Measurements from ENCODE around the gene MAGOH. TPM values are rescaled to one million over a fixed set of nuclear protein-coding genes. Genes with fewer than 3 reads are reported as not detected.
"Not testable (repeated sequence)": the region's sequence is repeated elsewhere in the genome, so short reads cannot be mapped to it uniquely, and the experiment has no call there.

The MAGOH gene
- total RNA-seq, 2 donors from 2014 or later, result 9.5 to 21.8 TPM

GRCh38 chr1:53284224-53285020, 46.1 kb upstream of the MAGOH start:
- Histone ChIP-seq H3K9me3 (no peaks in the 10 kb centered on the region), H3K27me3 (replicated peaks; ENCODE audit: insufficient read depth) (no peaks in the 10 kb centered on the region), H3K4me3 (no peak overlapping the region), H3K36me3 (peaks cover 2% of the 10 kb centered on the region), H3K4me1 (ENCODE audit: control insufficient read depth in 1 of 2, low read depth in 2 of 2) (no peaks in the 10 kb centered on the region), H3K27ac (no peak overlapping the region)
- ATAC-seq (ENCODE audit: insufficient number of reproducible peaks, low FRiP score, low read depth) (no peak), DNase-seq (ENCODE audit: low spot score) (no peak)
- TF ChIP-seq, protein P1, sequence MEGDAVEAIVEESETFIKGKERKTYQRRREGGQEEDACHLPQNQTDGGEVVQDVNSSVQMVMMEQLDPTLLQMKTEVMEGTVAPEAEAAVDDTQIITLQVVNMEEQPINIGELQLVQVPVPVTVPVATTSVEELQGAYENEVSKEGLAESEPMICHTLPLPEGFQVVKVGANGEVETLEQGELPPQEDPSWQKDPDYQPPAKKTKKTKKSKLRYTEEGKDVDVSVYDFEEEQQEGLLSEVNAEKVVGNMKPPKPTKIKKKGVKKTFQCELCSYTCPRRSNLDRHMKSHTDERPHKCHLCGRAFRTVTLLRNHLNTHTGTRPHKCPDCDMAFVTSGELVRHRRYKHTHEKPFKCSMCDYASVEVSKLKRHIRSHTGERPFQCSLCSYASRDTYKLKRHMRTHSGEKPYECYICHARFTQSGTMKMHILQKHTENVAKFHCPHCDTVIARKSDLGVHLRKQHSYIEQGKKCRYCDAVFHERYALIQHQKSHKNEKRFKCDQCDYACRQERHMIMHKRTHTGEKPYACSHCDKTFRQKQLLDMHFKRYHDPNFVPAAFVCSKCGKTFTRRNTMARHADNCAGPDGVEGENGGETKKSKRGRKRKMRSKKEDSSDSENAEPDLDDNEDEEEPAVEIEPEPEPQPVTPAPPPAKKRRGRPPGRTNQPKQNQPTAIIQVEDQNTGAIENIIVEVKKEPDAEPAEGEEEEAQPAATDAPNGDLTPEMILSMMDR (IDR thresholded peaks at IDR 0.05), result no peak

- not testable (repeated sequence) for H3K4me3 ChIP-seq; H3K27ac ChIP-seq; H3K9me3 ChIP-seq; DNase-seq (ENCODE audit: low spot score); H3K36me3 ChIP-seq; H3K4me1 ChIP-seq (ENCODE audit: control insufficient read depth in 1 of 2, low read depth in 2 of 2); H3K27me3 ChIP-seq (replicated peaks; ENCODE audit: insufficient read depth); ATAC-seq (ENCODE audit: insufficient number of reproducible peaks, low FRiP score, low read depth)
Observed at GRCh38 chr1:53283156-53283555, 44.8 kb upstream of the MAGOH start.

DNA sequence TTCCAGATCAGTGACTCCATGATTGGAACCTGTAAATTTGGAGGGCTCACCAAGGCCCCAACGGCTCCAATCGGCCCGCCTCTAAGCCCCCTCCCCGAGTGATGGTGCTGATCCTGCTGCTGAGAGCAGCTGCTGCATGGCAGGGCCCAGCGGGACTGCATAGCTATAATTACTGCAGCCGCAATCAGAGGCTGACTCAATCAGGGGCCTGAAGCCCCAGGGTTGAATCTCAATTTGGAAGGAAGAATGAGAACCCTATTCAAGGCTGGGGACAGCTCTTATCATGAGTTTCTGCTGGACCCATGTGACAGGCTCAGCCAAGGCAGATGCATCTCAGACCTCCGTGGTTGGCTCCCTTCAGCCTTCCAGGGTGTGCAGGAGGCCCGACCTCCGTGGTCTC, 42.8 kb upstream of the MAGOH start:
- H3K27ac ChIP-seq, result no peak overlapping the region
- no peak for ATAC-seq (ENCODE audit: insufficient number of reproducible peaks, low FRiP score, low read depth)
- TF ChIP-seq, protein P1 (IDR thresholded peaks at IDR 0.05), result no peak
- no peak overlapping the region for H3K4me3 ChIP-seq
- no peaks in the 10 kb centered on the region for H3K27me3 ChIP-seq (replicated peaks; ENCODE audit: insufficient read depth)
- no peaks in the 10 kb centered on the region for H3K4me1 ChIP-seq (ENCODE audit: control insufficient read depth in 1 of 2, low read depth in 2 of 2)
- H3K9me3 ChIP-seq, result no peaks in the 10 kb centered on the region
- no peak for DNase-seq (ENCODE audit: low spot score)
- H3K36me3 ChIP-seq, result peaks cover 2% of the 10 kb centered on the region

DNA sequence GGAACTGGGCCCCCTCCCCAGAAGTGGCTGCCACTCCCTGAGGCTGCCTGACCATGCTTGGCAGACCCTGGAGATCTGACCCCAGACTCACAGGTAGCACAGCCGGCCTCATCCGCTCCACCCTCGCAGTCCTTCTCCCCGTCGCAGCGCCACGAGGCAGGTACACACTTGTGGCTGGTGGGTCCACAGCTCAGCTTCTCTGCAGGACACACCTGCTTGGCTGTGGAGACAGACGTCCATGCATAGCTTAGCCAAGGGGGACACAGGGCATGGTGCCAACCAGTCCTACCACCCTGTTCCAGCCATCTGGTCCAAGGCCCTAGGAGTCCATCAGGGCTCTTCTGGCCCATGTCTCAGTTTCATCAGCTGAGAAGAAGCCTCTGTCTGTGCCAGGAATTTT, 42.2 kb upstream of the MAGOH start:
- H3K27me3 ChIP-seq (replicated peaks; ENCODE audit: insufficient read depth), result no peaks in the 10 kb centered on the region
- no peak overlapping the region for H3K27ac ChIP-seq
- no peak overlapping the region for H3K4me3 ChIP-seq
- no peaks in the 10 kb centered on the region for H3K4me1 ChIP-seq (ENCODE audit: control insufficient read depth in 1 of 2, low read depth in 2 of 2)
- no peak for ATAC-seq (ENCODE audit: insufficient number of reproducible peaks, low FRiP score, low read depth)
- no peak for DNase-seq (ENCODE audit: low spot score)
- H3K9me3 ChIP-seq, result no peaks in the 10 kb centered on the region
- H3K36me3 ChIP-seq, result peaks cover 2% of the 10 kb centered on the region
- TF ChIP-seq, protein P1 (IDR thresholded peaks at IDR 0.05), result no peak

- Histone ChIP-seq H3K9me3 (no peaks in the 10 kb centered on the region), H3K36me3 (peaks cover 4% of the 10 kb centered on the region), H3K4me1 (ENCODE audit: control insufficient read depth in 1 of 2, low read depth in 2 of 2) (no peaks in the 10 kb centered on the region), H3K27me3 (replicated peaks; ENCODE audit: insufficient read depth) (no peaks in the 10 kb centered on the region), H3K4me3 (no peak overlapping the region), H3K27ac (no peak overlapping the region)
- no peak for ATAC-seq (ENCODE audit: insufficient number of reproducible peaks, low FRiP score, low read depth)
- no peak for DNase-seq (ENCODE audit: low spot score)
- TF ChIP-seq, protein P1 (IDR thresholded peaks at IDR 0.05), result no peak
Observed at GRCh38 chr1:53279296-53280200, 41.2 kb upstream of the MAGOH start.
